ENCODE results near the gene MIEN1.

- TF ChIP-seq CTCF (IDR thresholded peaks at IDR 0.05) (no peak), EP300 (IDR thresholded peaks at IDR 0.05; ENCODE audit: low read depth) (peak; percentile 17)
These were observed 8.9 kb upstream of the MIEN1 start for GRCh38 chr17:39738983-39739884.

Measured in transverse colon (tissue), 3 donors.